GM18502 (cell line): ENCODE measurements around the gene LDB3.

Source experiments
- ATAC-seq: cut with Tn5 transposase; IDR thresholded peaks from one replicate; pipeline ENCODE4 v1.9.1; 2021; ENCODE audit warnings: mild to moderate bottlenecking; ENCODE audit not compliant: unreplicated experiment, poor library complexity

Gene LDB3

DNA sequence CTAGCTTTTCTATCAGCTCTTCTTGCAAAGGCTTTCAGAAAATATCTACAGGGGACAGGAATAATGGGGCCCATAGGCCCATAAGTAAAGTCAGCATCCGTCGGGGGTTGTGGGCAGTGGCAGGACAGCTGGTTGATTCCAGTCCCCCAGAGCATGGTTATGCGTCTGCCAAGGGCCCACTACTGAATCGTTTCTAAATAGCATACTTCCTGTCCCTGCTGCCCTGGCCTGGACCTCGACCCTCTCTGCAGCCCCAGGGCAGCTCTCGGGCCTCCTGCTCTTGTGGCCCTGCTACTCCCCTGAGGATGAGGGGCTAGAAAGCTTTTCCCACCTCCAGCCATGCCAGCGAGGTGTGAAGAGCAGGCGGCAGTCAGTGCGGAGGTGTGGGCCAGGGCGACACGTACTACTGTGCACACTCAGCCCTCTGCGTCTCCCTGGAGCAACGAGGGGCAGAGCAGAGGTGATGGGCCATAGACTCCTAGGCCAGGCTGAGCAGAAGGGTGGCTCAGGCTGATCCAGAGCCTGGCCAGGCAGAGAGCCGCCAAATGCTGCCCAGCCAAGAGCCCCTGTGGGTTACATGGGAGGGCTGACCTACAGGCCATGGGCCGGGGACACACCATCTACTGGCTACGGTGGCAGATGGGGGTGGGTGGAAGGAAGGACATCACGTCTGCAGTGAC lies 18.7 kb upstream of the LDB3 start:
- ATAC-seq = no peak

DNA sequence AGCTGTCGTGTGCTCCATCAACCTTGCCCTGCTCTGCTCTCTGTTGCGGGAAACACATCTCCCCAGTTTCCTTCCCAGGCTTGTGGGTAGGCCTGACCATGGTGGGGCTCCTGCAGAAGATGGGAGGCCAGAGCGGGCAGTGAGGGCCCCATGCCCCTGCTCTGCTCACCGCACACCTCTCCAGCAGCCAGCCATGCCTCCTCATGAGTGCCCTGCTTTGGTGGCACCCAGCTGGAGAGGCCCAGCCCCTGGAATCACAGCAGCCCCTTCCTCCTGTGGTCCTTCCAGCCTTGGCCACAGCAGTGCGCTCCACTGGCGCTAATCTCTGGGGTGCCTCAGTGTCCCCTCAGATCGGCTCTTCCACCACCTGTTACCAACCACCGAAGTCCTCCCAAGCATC lies 18.2 kb upstream of the LDB3 start:
- ATAC-seq = no peak

DNA sequence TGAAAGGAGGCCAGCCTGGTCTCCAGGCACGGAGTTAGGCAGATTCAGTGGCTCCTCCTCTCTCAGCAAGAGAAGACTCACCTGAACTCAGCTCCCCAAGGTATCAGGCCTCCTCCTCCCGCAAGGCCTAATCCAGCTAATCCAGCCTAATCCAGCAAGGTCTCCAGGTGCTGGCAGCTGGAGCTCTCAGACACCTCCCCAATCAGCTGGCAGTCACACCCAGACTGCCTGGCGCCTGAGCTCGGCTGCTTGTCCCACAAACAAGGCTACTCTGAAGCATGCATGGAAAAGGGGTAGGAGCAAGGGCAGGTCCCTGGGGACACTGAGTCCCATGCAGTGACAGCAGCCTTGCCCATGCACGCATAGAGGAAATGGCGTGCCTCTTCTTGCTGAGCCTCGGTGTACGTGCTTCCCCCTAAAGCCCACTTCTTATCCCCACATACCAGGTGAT lies 17.3 kb upstream of the LDB3 start:
- ATAC-seq = no peak

DNA sequence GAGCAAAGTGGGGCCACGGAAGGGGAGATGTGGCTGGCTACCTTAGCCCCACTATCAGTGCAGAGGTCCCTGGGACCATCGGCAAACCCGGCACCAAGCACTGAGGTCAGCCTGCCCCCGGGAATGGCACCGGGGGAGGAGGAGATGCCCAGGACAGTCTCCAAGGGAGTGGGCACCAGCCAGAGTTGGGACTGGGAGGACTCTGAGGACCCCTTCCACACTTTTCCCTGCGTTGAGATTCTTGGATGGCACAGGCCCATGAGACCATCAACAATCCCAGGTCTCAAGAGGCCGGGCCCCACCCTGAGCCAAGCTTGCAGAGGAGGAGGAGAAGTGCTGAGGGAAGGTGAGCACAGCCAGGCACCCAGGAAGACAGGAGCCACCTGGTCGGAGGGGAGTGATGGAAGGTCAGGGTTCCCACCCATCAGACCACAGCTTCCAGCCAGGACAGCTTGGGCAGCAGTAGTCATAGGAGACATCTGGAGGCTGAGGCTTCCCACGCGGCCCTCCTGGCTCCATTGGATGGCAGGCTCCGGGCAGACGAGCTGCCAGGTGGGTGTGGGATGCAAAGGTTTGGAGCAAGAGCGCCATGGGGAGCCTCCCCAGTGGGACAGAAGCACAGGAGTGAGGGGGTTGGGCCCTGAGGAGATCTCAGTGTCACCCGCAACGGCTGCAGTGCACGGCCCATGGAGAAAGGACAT lies 16.5 kb upstream of the LDB3 start:
- no peak for ATAC-seq

DNA sequence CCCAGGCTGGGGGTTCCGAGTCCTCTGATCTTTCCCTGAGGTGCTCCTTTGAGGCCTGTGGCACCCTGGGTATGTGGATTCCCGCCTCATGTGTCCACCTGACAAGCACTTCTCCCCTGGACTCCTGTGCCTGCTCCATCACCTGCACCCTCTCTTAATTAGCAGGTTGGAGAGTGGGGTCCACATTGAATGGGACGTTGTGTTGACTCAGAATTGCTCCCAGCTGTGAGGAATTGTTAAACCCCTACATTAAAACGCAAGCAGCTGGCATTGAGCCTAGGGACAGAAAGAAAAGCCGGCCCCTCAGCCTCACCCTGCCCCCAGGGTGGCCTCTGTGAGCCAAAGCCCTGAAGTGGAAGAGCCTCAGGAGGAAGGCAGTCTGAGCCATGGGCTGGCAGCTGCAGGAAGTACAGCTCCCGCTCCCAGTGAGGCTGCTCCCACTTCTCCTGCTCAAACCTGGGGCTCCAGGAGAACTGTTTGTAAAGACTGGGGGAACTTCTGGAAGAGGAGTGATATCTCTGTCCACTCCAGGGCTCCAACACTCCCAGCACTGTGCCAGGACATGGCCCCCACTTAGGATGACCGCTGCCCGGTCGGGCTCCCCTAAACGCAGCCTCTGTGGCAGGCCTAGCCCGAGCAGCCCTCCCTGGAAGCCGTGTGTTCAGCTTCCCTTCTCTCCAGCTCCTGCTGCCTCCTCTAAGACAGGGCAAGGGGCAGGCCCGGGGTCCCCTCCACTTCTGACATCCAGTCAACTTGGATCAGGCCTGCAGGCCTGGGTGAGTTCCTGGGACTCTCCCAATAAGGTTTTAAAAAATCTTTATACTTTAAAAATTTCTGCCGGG lies 15.7 kb upstream of the LDB3 start:
- ATAC-seq = no peak

DNA sequence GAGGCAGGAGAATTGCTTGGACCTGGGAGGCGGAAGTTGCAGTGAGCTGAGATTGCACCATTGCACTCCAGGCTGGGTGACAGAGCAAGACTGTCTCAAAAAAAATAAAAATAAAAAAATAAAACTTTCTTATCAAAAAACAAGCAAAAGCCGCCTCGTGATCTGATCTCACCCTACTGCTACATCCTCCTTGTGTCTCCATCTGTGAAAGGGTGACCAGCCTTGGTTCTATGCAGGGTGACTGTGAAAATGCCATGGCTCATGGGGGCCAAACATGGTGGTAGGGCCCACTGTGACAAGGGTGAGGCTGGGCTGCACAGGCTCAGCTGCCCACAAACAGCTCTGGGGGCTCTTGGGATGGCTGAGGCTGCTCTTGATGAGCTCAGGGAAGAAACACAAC lies 14.9 kb upstream of the LDB3 start:
- no peak for ATAC-seq

DNA sequence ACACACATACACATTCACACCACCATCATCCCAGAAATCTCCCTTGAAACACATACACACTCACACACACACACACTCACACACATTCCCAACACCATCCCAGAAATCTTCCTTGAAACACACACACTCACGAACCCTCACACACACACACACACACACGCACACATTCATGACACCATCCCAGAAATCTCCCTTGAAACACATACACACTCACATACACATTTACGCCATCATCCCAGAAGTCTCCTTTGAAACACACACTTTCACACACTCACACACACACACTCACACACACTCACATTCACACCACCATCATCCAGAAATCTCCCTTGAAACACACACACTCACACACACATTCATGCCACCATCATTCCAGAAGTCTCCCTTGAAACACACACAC lies 14.3 kb upstream of the LDB3 start:
- no peak for ATAC-seq

DNA sequence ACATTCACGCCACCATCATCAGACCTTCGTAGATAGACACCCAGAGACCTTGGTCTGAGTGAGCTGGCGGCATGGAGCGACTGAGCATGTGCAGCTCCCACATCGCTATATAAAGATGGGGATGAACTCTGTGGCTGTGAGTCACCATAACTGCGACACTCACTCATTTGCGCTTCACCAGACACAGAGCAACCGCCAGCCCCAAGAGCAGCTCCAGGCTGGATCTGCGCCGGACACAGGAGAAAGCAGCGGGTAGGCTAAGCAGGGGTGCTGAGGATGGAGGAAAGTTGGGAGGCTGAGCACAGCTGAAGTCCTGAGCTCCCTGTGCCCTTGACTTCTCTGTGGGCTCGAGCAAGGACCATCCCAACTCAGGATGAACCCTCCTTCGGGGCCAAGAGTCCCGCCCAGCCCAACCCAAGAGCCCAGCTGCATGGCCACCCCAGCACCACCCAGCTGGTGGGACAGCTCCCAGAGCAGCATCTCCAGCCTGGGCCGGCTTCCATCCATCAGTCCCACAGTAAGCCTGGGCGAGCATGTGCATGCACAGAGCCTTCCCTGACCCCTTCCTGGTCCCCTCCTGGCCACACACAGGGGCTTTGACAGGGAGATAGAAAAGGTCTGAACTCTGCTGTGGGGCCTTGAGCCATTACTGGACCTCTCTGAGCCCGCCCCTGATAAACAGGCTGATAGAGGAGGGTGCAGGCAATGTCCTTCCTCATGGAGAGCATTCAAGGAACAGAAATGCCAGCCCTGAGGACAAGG lies 13.7 kb upstream of the LDB3 start, which contains the start of gene OPN4:
Gene OPN4 (plus strand): TSS at position 137 of the 762 bp plus-strand sequence. CDS start 237 bp downstream, at position 374.
- no peak for ATAC-seq

DNA sequence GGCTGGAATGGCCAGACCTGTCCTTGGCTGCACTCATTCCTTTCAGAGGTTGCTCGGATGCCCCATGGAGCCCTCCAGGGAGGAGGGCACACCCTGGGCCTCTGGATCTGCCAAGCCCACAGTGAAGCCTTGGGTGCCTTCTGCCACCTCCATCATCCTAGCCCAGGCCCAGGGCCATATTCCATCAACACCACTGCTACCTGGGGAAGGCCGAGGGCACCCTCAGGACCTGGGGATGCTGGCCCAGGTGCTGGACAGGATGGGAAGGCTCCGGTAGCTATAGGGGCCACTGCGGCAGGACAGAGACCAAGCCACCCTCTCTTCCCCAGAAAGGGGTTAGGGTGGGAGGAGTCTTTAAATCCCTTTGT lies 13.2 kb upstream of the LDB3 start:
- ATAC-seq = no peak

DNA sequence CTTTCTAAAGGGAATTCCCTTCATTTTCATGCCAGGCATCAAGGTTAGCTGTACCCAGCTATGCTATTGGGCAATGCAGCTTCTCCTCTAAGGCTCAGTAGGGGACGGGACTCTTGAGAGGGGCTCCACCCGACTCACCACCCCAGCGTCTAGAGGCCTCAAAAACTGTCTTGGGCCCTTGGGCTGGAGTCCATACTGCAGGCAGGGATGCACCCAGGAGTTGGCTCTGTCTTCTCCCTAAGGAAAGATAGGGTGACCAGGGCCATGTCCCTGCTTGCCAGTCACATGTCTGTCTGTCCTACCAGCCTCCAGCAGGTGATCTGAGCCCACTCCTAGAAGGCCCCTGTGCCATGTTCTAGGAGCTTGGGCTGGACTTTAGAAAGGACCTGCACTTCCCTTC lies 12.7 kb upstream of the LDB3 start:
- no peak for ATAC-seq

DNA sequence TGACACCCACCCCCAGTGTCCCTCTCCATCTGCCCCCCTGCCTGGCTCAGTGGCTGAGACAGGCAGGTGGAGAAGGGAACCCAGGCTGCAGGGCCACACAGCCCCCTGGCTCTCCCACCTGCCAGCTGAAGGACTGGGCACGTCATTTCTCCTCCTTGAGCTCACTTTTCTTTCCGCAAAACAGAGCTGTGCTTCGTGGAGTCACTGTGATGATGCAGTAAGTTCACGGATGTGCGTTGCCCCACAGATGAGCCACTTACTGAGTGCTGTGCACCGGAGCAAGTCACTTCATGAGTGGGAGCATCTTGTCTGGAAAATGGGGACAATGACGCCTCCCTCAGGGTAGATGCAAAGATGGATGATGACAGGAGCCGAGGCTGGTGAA lies 11.3 kb upstream of the LDB3 start:
- ATAC-seq = no peak

DNA sequence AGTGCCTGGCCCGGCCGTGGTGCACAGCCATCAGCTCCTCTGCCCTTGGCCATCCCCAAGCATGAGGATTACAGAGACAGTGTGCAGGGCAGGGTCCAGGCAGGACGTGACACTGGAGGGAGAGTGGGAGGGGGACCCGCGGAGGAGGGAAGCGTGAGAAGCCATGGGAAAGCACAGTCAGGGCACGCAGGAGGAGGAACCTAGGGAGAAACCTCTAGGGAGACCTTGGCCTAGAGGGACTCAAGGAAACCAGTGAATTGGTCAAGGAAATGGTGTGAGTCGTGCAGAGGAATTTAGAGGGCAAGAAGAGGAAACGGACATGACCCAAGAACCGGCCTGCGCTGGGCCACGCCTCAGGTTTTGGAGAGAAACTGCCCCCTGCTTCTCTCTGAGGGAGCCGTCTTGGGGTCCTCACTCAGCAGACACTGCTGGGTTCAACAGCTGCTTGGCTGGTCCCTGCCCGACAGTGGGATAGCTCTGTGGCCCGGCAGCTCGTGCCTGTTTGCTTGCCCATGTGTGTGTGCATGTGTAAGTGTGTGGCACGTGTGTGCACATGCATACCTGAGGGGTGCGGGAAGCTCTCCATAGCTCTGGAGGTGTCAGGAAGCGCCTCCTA lies 10.8 kb upstream of the LDB3 start:
- ATAC-seq = no peak

DNA sequence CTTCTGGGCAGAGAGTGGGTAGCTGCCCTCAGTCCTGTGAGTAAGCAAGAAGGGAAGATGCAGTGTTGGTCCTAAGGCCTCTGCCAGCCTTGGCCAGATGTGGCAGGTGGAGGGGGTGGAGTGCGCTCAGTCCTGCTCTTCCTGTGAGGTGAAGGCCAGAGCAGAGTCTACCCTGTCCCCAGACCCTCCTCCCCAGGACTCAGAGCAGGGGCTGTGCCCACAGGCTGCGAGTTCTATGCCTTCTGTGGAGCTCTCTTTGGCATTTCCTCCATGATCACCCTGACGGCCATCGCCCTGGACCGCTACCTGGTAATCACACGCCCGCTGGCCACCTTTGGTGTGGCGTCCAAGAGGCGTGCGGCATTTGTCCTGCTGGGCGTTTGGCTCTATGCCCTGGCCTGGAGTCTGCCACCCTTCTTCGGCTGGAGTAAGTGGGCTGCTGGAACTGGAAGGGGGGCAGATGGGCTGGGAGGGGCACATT lies 10.0 kb upstream of the LDB3 start:
- ATAC-seq = no peak

DNA sequence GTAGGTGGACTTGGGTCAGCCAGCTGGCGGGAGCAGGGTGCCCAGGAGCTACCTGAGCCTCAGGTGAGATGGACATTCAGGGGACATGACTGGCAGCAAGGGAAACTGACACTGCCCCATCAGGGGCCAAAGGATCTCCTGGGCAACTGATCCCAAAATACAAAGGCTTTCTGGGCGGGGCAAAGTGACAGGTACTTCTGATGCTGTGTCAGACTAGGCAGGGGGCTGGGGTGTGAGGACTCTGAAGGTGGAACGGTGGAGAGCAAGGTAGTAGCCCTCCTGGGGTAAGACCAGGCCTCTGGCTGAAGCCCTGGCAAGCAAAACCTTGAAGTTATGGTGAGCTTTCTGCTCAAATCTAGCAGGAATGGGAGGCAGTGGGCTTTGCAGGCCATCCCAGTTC lies 9.6 kb upstream of the LDB3 start:
- no peak for ATAC-seq

DNA sequence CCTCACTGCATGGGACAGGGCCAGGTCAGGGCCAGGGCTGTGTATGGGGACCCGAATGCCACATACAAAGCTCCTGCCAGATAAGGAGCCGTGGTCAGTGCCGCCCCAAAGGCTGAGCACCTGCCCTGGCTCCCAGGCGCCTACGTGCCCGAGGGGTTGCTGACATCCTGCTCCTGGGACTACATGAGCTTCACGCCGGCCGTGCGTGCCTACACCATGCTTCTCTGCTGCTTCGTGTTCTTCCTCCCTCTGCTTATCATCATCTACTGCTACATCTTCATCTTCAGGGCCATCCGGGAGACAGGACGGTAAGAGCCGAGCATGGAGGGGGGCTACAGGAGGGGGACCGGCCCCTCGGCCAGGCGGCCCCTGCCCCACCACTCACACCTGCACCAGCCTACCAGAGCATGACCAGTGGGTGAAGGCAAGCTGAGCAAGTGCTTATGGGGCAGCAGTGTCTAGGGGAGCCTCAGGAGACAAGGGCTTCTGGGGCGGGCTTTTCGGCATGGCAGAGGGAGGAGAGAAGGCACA lies 9.1 kb upstream of the LDB3 start:
- no peak for ATAC-seq

DNA sequence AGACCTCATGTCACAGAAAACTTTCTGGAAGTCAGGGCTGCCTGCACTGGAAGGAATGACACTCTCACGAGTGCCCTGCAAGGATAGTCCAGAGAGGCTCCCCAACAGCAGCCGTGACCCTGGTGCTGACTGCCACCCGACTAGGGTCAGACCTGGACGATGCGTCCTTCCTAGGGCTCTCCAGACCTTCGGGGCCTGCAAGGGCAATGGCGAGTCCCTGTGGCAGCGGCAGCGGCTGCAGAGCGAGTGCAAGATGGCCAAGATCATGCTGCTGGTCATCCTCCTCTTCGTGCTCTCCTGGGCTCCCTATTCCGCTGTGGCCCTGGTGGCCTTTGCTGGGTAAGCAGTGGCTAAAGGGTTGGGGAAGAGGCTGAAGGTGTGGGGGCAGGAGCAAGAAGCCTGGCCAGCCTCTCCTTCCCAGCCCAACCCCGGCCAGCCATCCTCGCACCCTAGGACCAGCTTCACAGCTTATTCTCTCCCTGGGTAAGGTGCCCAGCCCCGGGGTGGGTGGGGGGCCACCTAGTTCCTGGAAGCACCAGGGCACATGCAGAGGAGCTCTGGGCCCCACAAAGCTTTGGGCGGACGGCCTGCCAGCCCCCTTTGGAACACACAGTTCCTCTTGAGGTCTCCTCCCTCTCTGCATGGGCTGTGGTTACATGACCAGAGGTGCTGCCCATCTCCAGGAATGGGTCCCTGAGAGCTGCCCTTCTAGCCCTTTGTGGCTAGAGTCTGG lies 8.4 kb upstream of the LDB3 start:
- ATAC-seq = no peak

DNA sequence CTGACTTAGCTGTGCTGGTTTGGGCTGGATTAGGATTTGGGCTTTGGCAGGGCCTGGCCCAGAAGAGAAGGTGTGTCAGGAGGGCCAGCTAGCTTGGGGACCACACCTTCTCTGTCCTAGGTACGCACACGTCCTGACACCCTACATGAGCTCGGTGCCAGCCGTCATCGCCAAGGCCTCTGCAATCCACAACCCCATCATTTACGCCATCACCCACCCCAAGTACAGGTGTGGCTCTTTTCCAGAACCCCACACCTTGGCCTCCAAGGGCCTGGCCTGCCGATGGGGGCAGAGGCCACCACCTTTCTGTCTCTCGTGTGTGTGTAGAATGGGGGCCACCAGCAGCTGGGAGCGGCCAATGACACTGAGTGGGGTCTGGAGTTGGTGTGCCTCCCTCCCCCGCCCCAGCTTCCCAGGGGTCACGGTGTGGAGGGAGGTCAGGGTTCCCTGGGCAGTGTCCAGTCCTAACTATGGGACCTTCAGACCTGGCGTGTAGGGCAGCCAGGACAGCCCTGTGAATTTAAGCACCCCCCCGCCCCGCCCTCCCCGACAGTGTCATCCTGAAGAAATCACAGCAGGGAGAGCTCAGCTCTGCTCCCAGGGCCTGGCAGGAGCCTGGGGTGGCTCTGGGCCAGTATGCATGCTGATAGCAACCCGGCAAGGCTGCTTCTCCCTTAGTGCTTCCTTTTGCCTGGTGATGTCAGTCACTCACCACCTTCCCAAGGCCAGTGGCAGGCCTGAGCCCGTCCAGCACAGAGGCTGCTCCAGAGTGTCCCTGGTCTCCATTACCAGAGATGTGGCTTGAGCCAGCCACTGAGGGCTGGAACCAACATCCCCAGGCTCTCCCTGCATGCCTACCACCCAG lies 6.9 kb upstream of the LDB3 start:
- no peak for ATAC-seq
